NK-92 (cell line): ENCODE data around the gene PLXDC2.

Experiments used
- DNase-seq: peaks from one replicate; lab custom pipeline; 2025; ENCODE audit not compliant: unreplicated experiment; lab: John Stamatoyannopoulos, UW

PLXDC2 gene

DNA sequence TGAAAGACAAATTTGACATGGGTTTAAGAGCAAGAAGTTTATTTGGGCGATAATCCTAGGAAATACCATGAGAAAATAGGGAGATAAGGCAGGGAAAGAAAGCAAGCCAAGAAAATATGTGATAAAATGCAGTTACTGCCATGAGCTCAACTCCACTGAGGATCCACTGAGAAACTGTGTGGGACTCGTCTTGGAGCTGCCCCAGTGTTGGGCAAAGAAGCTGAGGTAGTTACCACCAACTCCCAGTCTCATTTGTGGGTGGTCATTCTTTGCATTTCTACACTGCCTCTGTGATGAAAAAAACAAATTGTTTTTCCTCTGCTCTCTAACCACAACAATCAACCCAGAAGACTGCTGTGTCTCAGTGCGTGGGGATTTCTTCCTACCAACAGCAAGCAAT, 498.2 kb downstream of the PLXDC2 start:
- no peak for DNase-seq

DNA sequence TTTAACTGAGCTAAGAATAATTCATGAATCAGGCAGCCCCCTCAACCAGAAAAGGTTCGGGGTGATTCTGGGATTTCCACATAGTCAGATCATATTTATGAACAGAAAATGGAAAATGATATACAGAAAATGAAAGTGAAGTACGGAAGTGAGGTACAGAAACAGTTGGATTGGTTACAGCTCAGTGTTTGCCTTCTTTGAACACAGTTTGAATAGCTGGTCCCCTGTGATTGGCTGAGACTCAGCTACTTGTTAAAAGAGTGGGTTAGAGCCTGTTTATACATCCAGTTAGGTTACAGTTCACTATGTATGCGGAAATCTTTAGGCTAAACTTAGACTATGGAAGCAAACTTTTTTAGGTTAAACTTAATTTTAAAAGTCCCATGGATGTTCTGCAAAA, 511.7 kb downstream of the PLXDC2 start:
- DNase-seq = no peak

DNA sequence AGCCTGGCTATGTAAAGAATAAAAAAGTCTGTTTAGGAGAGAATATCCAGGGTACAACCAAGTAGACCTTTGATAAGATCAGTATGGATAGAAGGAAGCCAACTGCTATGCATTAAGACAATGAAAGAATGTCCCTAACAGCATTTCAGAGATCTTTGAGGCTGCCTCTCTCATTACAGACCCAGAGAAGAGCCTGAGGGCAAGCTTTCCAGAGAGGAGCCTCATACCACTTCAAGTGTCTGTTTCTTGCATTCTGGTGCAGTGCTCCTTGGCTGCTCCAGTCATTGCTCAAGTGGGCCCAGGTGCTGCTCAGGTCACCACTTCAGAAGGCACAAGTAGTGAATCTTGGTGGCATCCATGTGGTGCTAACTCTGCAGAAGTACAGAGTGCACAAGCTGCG, 514.0 kb downstream of the PLXDC2 start:
- no peak for DNase-seq

DNA sequence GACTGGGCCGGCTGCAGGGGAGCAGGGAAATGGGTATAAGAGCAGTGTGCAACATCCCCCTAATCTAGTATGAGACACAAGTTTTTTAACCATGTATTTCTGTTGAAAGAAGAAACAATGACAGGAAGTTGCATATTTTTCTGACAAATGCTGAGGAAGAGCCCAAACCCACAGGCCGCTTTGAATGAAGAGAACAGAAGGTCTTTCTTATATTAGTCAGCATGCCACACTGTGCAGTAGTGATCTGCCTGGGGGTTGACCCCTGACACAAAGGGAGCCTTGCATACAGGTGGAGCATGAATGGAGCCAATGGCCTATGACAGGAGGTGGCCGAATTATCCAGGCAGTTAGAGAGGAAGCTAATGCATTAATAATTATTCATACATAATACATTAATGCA, 518.3 kb downstream of the PLXDC2 start:
- no peak for DNase-seq
